ENCODE data around the gene FXYD6. TPM values are rescaled to one million over a fixed set of nuclear protein-coding genes. Genes with fewer than 3 reads are reported as not detected.

FXYD6 gene
- total RNA-seq, 4 donors from 2014 or later: 4.8 to 15.9 (median 9.5) TPM

DNA sequence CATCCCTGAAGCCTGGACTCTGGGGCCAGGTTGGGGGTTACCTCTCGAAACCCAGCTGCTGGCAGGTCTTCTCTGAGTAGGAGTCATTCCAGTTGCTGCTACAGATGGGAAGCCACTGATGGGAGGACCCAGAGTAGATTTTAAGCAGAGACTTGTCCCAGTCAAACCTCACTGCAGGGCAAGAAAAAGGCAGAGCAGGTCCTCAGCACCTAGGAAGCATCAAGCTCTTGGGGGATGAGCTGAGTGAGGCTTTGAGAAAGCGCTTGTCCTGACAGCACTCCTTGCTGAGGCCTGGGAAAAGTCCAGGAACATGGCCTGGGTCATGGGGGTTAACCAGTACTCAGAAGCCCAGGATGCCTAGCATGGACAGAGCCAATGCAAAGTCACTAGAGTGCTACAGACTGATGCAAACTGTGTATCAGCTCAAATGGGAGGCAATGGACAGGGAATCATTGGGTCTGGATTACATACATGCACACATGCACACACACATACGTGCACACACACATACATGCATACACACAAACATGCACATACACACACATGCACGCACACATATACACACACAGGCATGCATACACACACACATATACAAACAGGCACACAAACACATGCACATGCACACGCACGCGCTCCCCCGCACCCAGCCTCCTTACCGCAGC, 37.4 kb upstream of the FXYD6 start:
- Histone ChIP-seq H3K4me1 (no peaks in the 10 kb centered on the region), H3K4me3 (no peak overlapping the region), H3K9me3 (no peaks in the 10 kb centered on the region), H3K27ac (no peak overlapping the region), H3K27me3 (peaks cover 2% of the 10 kb centered on the region), H3K36me3 (no peaks in the 10 kb centered on the region)
- WGBS: 97% methylated on average over 9 of the region's 9 CpGs
- peak in 1 of 2 donors; percentile 41 for DNase-seq (ENCODE audit: low spot score in 2 of 2)
- TF ChIP-seq CTCF (IDR thresholded peaks at IDR 0.05) (no peak), EP300 (IDR thresholded peaks at IDR 0.05) (no peak), POLR2AphosphoS5 (IDR thresholded peaks at IDR 0.05) (no peak), POLR2A (IDR thresholded peaks at IDR 0.05) (no peak)

DNA sequence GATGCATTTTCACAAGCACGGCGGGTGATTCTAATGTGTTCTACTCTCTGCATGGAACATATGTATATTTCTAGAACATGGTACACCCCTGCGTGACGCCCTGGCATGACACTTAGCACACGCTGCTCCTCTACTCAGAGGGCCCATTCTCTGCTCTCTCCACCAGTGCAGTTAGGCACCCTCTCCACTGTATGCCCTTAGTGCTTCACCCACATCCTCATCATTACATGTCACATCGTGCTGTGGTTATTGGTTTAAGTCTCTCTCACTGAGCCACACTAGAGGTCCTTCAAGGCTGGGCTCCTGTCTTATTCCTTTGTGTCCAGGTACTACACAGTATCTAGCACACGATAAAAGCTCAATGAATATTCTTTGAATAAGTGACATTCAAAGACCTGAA, 36.0 kb upstream of the FXYD6 start:
- peaks cover 2% of the 10 kb centered on the region for H3K27me3 ChIP-seq
- DNase-seq (ENCODE audit: low spot score in 2 of 2): peak in 1 of 2 donors; percentile 38
- H3K4me1 ChIP-seq: peaks cover 4% of the 10 kb centered on the region
- TF ChIP-seq CTCF (IDR thresholded peaks at IDR 0.05) (no peak), POLR2AphosphoS5 (IDR thresholded peaks at IDR 0.05) (no peak), EP300 (IDR thresholded peaks at IDR 0.05) (no peak), POLR2A (IDR thresholded peaks at IDR 0.05) (no peak)
- H3K9me3 ChIP-seq: no peaks in the 10 kb centered on the region
- no peaks in the 10 kb centered on the region for H3K36me3 ChIP-seq
- no peak overlapping the region for H3K4me3 ChIP-seq
- 96% methylated on average over 7 of the region's 7 CpGs for WGBS
- H3K27ac ChIP-seq: no peak overlapping the region

GRCh38 chr11:117911694-117912093, 35.2 kb upstream of the FXYD6 start:
- H3K27me3 ChIP-seq: peaks cover 2% of the 10 kb centered on the region
- TF ChIP-seq CTCF (IDR thresholded peaks at IDR 0.05) (no peak), POLR2A (IDR thresholded peaks at IDR 0.05) (no peak), POLR2AphosphoS5 (IDR thresholded peaks at IDR 0.05) (no peak), EP300 (IDR thresholded peaks at IDR 0.05) (no peak)
- peaks cover 6% of the 10 kb centered on the region for H3K4me1 ChIP-seq
- 93% methylated on average over 3 of the region's 3 CpGs for WGBS
- H3K9me3 ChIP-seq: no peaks in the 10 kb centered on the region
- H3K27ac ChIP-seq: no peak overlapping the region
- no peaks in the 10 kb centered on the region for H3K36me3 ChIP-seq
- peak in 1 of 2 donors; percentile 40 for DNase-seq (ENCODE audit: low spot score in 2 of 2)
- H3K4me3 ChIP-seq: no peak overlapping the region

DNA sequence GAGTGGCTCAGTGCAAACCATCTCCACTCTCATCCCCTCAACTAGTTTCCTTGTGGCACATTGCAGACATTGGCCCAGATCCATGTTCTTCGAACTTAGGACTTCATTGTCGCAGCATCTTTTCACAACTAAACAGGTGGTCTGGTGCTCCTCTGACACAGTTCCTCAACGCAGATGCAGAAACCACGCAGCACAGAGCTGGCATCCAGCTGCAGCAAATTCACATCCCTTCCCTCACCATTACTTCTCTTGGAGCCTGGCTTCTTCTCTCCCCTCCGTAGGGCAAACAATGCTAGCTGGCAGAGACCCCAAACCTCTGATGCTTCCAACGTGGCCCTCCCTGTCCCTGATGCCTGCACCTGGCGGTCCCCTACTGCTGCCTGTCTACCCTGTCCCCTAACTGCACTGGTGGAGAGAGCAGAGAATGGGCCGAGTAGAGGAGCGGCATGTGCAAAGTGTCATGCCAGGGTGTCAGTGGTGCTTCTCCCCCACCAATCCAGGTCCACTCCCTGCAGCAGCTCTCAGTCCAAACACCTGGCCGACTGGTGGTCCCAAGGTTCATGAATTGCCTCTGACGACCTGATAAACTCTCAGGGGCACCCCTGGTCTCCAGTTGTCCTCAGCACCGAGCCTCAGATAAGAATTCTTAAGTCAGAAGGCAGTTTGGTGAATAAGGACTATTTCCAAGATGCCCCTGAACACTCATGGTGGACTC, 34.6 kb upstream of the FXYD6 start:
- TF ChIP-seq POLR2AphosphoS5 (IDR thresholded peaks at IDR 0.05) (no peak), POLR2A (IDR thresholded peaks at IDR 0.05) (no peak), EP300 (IDR thresholded peaks at IDR 0.05) (no peak), CTCF (IDR thresholded peaks at IDR 0.05) (no peak)
- H3K9me3 ChIP-seq: no peaks in the 10 kb centered on the region
- peaks cover 6% of the 10 kb centered on the region for H3K4me1 ChIP-seq
- H3K27me3 ChIP-seq: peaks cover 2% of the 10 kb centered on the region
- H3K27ac ChIP-seq: no peak overlapping the region
- WGBS: 83% methylated on average over 12 of the region's 12 CpGs
- no peak overlapping the region for H3K4me3 ChIP-seq
- peak in 1 of 2 donors; percentile 49 for DNase-seq (ENCODE audit: low spot score in 2 of 2)
- no peaks in the 10 kb centered on the region for H3K36me3 ChIP-seq

GRCh38 chr11:117910525-117910924, 34.1 kb upstream of the FXYD6 start:
- Histone ChIP-seq H3K27ac (no peak overlapping the region), H3K4me1 (peaks cover 6% of the 10 kb centered on the region), H3K27me3 (peaks cover 2% of the 10 kb centered on the region), H3K9me3 (no peaks in the 10 kb centered on the region), H3K36me3 (no peaks in the 10 kb centered on the region), H3K4me3 (no peak overlapping the region)
- 86% methylated on average over 4 of the region's 4 CpGs for WGBS
- no peak for TF ChIP-seq POLR2AphosphoS5 (IDR thresholded peaks at IDR 0.05)
- TF ChIP-seq EP300 (IDR thresholded peaks at IDR 0.05): no peak
- no peak for TF ChIP-seq CTCF (IDR thresholded peaks at IDR 0.05)
- no peak for TF ChIP-seq POLR2A (IDR thresholded peaks at IDR 0.05)
- DNase-seq (ENCODE audit: low spot score in 2 of 2): peak in 1 of 2 donors; percentile 31
